ENCODE results near the gene TIMM8A. TPM values are rescaled to one million over a fixed set of nuclear protein-coding genes. Genes with fewer than 3 reads are reported as not detected.

Gene TIMM8A
- total RNA-seq, 1 experiment from 2014 or later, result 24.9 TPM

DNA sequence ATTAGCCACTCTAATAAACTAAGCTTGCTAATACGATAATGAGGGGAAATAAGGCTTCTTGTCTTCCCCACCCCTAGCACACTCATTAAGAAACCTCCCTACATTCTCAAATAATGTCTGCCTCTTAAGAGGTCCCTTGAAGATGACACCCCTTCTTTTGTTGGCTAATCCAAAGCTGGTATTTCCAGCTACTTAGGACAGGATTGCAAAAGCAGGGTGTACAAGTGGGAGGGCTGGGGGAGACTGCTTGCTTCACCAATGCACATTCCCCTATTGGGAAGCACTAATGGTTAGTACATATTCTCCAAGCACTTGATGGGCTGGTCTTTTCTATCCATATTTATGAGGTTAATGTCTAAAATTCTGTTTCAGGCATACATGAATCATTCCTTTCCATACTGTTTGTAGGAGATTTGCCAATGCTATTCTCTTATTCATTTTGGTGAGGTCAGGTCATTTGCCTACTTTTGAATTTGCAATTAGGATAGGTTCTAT, 16.8 kb upstream of the TIMM8A start:
- no peak for DNase-seq (ENCODE audit: low read depth, low spot score)
- H3K36me3 ChIP-seq (ENCODE audit: control insufficient read depth in 1 of 2, insufficient read depth in 2 of 2, low read length in 2 of 2), result no peaks in the 10 kb centered on the region
- no peak overlapping the region for H2AFZ ChIP-seq (ENCODE audit: low read depth, low read length, poor library complexity, severe bottlenecking)
- ATAC-seq, result no peak
- no peaks in the 10 kb centered on the region for H3K9me2 ChIP-seq (ENCODE audit: insufficient read depth)
- H3K4me2 ChIP-seq (ENCODE audit: low read length), result no peak overlapping the region
- ChIA-PET POLR2A (interaction anchor here (1.3 kb wide), 1 partner anchor 25 kb away, joined by 3 read pairs; no protein-coding TSS in a partner anchor), CTCF (no interaction called here), RAD21 (ENCODE audit: low non-redundant PET in 1 of 2, low total read pairs in 2 of 2, uncharacterized antibody in 2 of 2, unreplicated experiment in 2 of 2) (no interaction called here)
- no peaks in the 10 kb centered on the region for H4K20me1 ChIP-seq (ENCODE audit: insufficient read depth)
- BruUV-seq (replicated peaks), result no TSS peak
- H3K27me3 ChIP-seq (ENCODE audit: insufficient read depth, low read length), result no peaks in the 10 kb centered on the region
- no peak overlapping the region for H3K4me3 ChIP-seq (replicated peaks in 1 of 2; ENCODE audit: low read depth in 1 of 2, low read length in 2 of 2)
- no peak overlapping the region for H3K9ac ChIP-seq (ENCODE audit: low read length)
- TF ChIP-seq POLR2A (IDR thresholded peaks at IDR 0.05; ENCODE audit: borderline replicate concordance, extremely low read depth, insufficient read depth, insufficient read length), result no peak
- TF ChIP-seq, protein P1, sequence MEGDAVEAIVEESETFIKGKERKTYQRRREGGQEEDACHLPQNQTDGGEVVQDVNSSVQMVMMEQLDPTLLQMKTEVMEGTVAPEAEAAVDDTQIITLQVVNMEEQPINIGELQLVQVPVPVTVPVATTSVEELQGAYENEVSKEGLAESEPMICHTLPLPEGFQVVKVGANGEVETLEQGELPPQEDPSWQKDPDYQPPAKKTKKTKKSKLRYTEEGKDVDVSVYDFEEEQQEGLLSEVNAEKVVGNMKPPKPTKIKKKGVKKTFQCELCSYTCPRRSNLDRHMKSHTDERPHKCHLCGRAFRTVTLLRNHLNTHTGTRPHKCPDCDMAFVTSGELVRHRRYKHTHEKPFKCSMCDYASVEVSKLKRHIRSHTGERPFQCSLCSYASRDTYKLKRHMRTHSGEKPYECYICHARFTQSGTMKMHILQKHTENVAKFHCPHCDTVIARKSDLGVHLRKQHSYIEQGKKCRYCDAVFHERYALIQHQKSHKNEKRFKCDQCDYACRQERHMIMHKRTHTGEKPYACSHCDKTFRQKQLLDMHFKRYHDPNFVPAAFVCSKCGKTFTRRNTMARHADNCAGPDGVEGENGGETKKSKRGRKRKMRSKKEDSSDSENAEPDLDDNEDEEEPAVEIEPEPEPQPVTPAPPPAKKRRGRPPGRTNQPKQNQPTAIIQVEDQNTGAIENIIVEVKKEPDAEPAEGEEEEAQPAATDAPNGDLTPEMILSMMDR (IDR thresholded peaks at IDR 0.05 in 2 of 3, conservative IDR thresholded peaks at IDR 0.05 in 1 of 3; ENCODE audit: borderline replicate concordance in 1 of 3, insufficient read depth in 1 of 3, low read depth in 2 of 3, low read length in 2 of 3), result no peak
- TF ChIP-seq POLR2AphosphoS5 (IDR thresholded peaks at IDR 0.05; ENCODE audit: low read depth, low read length), result no peak
- TF ChIP-seq CBX3 (IDR thresholded peaks at IDR 0.05; ENCODE audit: low read depth), result no peak
- TF ChIP-seq JUND (IDR thresholded peaks at IDR 0.05), result no peak
- no peak for TF ChIP-seq ELF1 (IDR thresholded peaks at IDR 0.05; ENCODE audit: borderline replicate concordance, low read depth)
- no peak for TF ChIP-seq FOSL1 (IDR thresholded peaks at IDR 0.05; ENCODE audit: low read depth)
- TF ChIP-seq EZH2phosphoT487 (IDR thresholded peaks at IDR 0.05; ENCODE audit: borderline replicate concordance), result no peak
- no peak overlapping the region for H3K27ac ChIP-seq (ENCODE audit: low read depth, low read length)
- intact Hi-C loops (cut with micrococcal nuclease), result no loop called here
- H3K9me3 ChIP-seq (ENCODE audit: control insufficient read depth in 1 of 2, insufficient read depth in 1 of 2, low read depth in 1 of 2, low read length in 2 of 2), result no peaks in the 10 kb centered on the region
- H3K4me1 ChIP-seq (ENCODE audit: control insufficient read depth in 1 of 2, insufficient read depth in 2 of 2, low read length in 2 of 2), result no peaks in the 10 kb centered on the region
- H3K79me2 ChIP-seq (ENCODE audit: insufficient read depth, low read length), result no peaks in the 10 kb centered on the region

- Histone ChIP-seq H2AFZ (ENCODE audit: low read depth, low read length, poor library complexity, severe bottlenecking) (no peak overlapping the region), H3K4me3 (replicated peaks in 1 of 2; ENCODE audit: low read depth in 1 of 2, low read length in 2 of 2) (no peak overlapping the region), H3K27ac (ENCODE audit: low read depth, low read length) (no peak overlapping the region), H3K36me3 (ENCODE audit: control insufficient read depth in 1 of 2, insufficient read depth in 2 of 2, low read length in 2 of 2) (no peaks in the 10 kb centered on the region), H3K9ac (ENCODE audit: low read length) (no peak overlapping the region), H3K9me2 (ENCODE audit: insufficient read depth) (no peaks in the 10 kb centered on the region), H3K79me2 (ENCODE audit: insufficient read depth, low read length) (no peaks in the 10 kb centered on the region), H4K20me1 (ENCODE audit: insufficient read depth) (no peaks in the 10 kb centered on the region), H3K27me3 (ENCODE audit: insufficient read depth, low read length) (no peaks in the 10 kb centered on the region), H3K9me3 (ENCODE audit: control insufficient read depth in 1 of 2, insufficient read depth in 1 of 2, low read depth in 1 of 2, low read length in 2 of 2) (no peaks in the 10 kb centered on the region), H3K4me1 (ENCODE audit: control insufficient read depth in 1 of 2, insufficient read depth in 2 of 2, low read length in 2 of 2) (no peaks in the 10 kb centered on the region), H3K4me2 (ENCODE audit: low read length) (no peak overlapping the region)
- BruUV-seq (replicated peaks), result no TSS peak
- RAD21 ChIA-PET (ENCODE audit: low non-redundant PET in 1 of 2, low total read pairs in 2 of 2, uncharacterized antibody in 2 of 2, unreplicated experiment in 2 of 2), result no interaction called here
- intact Hi-C loops (cut with micrococcal nuclease), result no loop called here
- ATAC-seq (no peak), DNase-seq (ENCODE audit: low read depth, low spot score) (no peak)
- CTCF ChIA-PET, result no interaction called here
- POLR2A ChIA-PET, result no interaction called here
- no peak for TF ChIP-seq POLR2AphosphoS5 (IDR thresholded peaks at IDR 0.05; ENCODE audit: low read depth, low read length)
- no peak for TF ChIP-seq EZH2phosphoT487 (IDR thresholded peaks at IDR 0.05; ENCODE audit: borderline replicate concordance)
- no peak for TF ChIP-seq EGR1 (IDR thresholded peaks at IDR 0.05; ENCODE audit: low read depth)
- no peak for TF ChIP-seq EZH2 (IDR thresholded peaks at IDR 0.05)
- no peak for TF ChIP-seq FOSL1 (IDR thresholded peaks at IDR 0.05; ENCODE audit: low read depth)
- TF ChIP-seq CEBPB (IDR thresholded peaks at IDR 0.05; ENCODE audit: low read depth), result no peak
- TF ChIP-seq ELF1 (IDR thresholded peaks at IDR 0.05; ENCODE audit: borderline replicate concordance, low read depth), result no peak
Observed at GRCh38 chrX:101362757-101363156, 14.2 kb upstream of the TIMM8A start.

Data from HCT116 (cell line).